HG03039 (cell line): ENCODE measurements around the gene HAUS8.

Experiments
- ATAC-seq: cut with Tn5 transposase; IDR thresholded peaks from one replicate; pipeline ENCODE4 v1.9.1; 2021; ENCODE audit warnings: mild to moderate bottlenecking, moderate library complexity; ENCODE audit not compliant: unreplicated experiment

Gene HAUS8

DNA sequence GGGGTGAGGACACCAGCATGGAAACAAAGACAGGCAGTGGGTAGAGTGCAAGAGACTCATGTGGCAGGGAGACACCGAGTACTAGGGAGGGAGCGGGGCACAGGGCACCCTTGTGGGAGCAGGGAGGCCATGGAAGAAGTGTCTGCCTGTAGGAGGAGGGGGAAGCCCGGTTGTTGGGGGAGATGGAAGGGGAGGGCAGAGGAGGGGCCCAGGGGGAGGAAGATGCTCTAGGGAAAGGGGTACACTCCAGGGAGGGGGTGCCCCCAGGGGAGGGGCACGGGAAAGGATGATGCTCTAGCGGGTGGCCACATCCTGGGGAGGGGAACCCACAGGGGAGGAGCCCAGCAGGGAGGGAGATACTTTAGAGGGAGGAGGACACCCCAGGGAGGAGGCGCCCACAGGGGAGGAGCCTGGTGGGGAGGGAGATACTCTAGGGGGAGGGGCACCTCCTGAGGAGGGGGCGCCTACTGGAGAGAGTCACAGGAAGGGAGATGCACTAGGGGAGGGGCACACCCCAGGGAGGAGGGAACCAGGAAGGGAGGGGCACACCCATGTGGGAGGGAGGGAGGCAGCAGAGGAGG, 73.6 kb downstream of the HAUS8 start:
- no peak for ATAC-seq
